ENCODE measurements around the gene QSOX1.

QSOX1 gene

DNA sequence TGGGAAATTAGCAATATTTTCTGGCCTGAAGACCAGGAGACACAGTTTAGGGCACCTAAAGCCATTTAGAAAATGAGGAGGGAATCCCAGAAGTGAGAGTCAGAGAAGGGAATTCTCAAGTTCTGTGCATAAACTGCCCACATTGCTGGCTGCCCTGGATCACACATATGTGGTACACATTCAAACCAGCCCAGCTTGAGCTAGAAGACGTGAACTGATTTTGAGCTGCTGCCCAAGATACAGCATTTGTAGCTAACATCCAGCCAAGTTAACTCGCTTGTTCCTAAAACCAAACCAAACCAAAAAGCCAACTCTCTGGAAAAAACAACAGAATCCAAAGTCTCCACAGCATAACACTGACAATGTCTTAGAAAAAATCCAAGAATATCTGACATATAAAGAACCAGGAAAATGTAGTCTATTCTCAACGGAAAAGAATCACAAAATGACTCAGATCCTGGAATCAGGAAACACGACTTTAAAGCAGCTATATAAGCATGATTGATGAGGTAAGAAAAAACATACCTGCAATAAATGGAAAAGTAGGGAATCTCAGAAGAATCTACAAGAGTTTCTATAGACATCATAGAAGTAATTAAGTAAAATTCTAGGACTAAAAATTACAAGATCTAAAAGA lies 18.2 kb upstream of the QSOX1 start:
- DNase-seq (ENCODE audit: insufficient read length, low spot score) (no peak), FAIRE-seq (no peak)
- TF ChIP-seq, protein P1, sequence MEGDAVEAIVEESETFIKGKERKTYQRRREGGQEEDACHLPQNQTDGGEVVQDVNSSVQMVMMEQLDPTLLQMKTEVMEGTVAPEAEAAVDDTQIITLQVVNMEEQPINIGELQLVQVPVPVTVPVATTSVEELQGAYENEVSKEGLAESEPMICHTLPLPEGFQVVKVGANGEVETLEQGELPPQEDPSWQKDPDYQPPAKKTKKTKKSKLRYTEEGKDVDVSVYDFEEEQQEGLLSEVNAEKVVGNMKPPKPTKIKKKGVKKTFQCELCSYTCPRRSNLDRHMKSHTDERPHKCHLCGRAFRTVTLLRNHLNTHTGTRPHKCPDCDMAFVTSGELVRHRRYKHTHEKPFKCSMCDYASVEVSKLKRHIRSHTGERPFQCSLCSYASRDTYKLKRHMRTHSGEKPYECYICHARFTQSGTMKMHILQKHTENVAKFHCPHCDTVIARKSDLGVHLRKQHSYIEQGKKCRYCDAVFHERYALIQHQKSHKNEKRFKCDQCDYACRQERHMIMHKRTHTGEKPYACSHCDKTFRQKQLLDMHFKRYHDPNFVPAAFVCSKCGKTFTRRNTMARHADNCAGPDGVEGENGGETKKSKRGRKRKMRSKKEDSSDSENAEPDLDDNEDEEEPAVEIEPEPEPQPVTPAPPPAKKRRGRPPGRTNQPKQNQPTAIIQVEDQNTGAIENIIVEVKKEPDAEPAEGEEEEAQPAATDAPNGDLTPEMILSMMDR (IDR thresholded peaks at IDR 0.05; ENCODE audit: insufficient read depth, missing control alignments), result no peak

DNA sequence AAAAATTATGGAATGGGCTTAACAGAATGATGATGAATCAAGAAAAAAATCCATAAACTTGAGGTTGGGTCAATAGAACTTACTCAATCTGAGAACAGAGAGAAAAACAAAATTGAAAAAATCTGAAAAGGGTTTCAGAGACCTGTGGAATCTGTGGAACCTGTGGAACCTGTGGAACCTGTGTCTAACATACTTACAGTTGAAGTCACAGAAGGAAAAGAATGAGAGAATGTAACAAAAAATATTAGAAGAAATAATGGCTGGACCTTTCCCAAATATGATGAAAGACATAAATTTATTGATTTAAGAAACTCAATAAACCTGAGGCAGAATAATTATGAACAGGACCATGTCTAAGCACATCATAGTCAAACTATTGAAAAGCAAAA lies 17.7 kb upstream of the QSOX1 start:
- FAIRE-seq (no peak), DNase-seq (ENCODE audit: insufficient read length, low spot score) (no peak)
- TF ChIP-seq, protein P1 (IDR thresholded peaks at IDR 0.05; ENCODE audit: insufficient read depth, missing control alignments), result no peak

DNA sequence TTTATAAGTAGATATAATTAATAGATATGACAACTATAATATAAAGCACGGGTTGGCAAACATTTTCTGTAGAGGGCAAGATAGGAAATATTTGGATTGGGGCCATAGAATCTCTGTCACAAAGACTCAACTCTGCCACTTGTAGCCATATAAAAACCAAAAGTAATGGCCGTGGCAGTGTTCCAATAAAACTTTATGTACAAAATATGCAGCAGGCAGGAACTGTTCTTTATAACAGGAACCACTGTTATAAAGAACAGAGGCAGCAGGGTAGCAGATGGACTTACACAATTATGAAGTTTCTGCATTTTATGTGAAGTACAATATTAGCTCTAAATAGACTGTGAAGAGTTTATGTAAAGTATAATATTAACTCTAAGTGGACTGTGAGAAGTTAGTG lies 16.9 kb upstream of the QSOX1 start:
- TF ChIP-seq, protein P1 (IDR thresholded peaks at IDR 0.05; ENCODE audit: insufficient read depth, missing control alignments), result no peak
- no peak for DNase-seq (ENCODE audit: insufficient read length, low spot score)
- no peak for FAIRE-seq

DNA sequence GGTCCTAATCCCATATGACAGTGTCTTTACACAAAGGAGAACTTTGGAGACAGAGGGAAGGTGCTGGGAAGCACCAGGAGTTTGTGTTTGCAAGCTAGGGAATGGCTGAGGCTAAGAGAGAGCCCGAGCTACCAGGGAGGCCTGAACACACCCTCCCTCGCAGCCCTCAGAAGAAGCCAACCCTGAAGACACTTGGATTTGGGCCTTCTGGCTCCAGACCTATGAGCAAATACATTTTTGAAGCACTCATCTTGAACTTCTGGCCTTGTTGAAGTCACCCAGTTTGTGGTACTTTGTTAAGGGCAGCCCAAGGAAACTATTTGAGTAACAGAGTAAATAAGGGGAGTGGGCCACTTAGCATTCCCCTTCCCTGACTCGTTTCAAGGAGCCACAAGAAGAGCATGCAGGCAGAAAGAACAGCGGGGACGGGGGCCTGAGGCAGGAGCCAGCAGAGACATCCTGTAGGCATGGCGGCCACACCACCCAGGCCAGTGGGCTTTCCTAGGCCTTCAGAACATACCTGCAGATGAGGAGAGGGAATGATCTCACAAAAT lies 13.2 kb upstream of the QSOX1 start:
- FAIRE-seq (no peak), DNase-seq (ENCODE audit: insufficient read length, low spot score) (no peak)
- TF ChIP-seq, protein P1 (IDR thresholded peaks at IDR 0.05; ENCODE audit: insufficient read depth, missing control alignments), result no peak

DNA sequence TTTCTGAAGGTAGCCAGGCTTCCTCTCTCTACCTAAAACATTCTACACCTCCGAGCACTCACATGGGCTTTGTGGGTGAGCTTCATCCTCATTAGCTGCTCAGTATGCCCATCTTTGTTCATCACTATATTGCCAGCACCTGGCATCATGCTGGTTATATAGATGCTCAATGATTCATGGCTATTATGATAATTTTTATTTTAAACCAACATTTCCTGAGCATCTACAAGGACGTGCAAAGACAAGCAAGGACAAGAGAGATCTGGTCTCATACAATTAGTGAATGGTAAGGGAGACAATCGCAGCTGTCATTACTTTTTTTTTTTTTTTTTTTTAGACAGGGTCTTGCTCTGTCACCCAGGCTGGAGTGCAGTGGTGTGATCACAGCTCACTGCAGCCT lies 11.3 kb upstream of the QSOX1 start:
- no peak for FAIRE-seq
- TF ChIP-seq, protein P1 (IDR thresholded peaks at IDR 0.05; ENCODE audit: insufficient read depth, missing control alignments), result no peak
- DNase-seq (ENCODE audit: insufficient read length, low spot score), result no peak

DNA sequence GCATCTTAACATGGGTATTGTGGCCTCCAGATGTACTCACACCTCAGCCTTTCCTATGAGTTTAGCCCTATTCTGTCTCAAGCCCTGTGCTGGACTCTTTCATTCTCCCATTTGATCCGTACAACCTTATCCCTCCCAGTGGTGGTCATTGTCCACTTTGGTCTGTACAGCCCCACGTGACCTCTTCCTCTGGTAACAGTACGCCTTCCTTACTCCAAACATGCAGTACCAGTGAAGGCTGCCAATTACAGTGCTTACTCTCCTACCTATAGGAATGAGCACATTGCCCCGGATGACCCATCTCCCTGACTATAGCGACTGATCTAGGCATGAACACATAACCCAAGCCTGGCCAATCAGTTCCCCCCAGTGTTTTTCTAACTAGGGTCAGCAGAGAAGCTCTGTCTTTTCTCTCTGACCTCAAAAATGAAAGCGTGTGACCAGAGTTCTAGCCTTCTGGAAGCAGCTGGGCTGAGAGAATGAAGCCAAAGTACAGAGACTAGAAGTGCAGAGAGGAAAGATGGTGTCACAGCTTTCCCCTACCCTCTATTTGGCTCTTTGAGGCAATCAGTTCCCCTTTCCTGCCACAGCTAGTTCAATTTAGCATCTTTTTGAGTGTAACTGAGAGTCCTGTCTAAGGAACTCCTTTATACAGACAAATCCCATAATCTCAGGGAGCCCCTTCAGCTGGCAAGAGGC lies 9.9 kb upstream of the QSOX1 start:
- FAIRE-seq, result no peak
- TF ChIP-seq, protein P1 (IDR thresholded peaks at IDR 0.05; ENCODE audit: insufficient read depth, missing control alignments), result no peak

DNA sequence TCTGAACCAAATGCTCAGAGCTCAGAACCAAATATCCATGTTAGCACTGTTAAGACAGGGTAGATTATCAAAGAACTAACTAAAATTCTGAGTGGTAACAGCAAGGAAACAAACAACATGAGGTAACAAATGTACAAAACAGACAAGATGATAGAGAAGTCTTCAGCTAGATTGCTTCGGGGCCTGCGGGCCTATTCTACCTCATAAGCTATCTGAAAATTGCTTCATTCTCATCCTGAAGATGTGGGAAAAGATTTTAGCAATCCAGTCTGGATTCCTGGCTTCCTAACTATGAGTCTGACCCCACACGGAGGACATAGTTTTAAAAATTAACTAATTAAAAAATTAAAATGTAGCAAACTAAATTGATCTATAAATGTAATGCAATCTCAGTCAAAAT lies 9.2 kb upstream of the QSOX1 start:
- TF ChIP-seq, protein P1 (IDR thresholded peaks at IDR 0.05; ENCODE audit: insufficient read depth, missing control alignments), result no peak
- DNase-seq (ENCODE audit: insufficient read length, low spot score), result peak; percentile 3
- no peak for FAIRE-seq

More for the DNA sequence above, 9.9 kb upstream of the QSOX1 start:
- DNase-seq (ENCODE audit: insufficient read length, low spot score), result peak; percentile 13

Data from D721Med (cell line).